Activated CD8-positive, alpha-beta memory T cell treated with anti-CD3 and anti-CD28 coated beads for 48 hours (primary cell): ENCODE measurements around the gene DOCK9.
"Not testable (repeated sequence)": the region's sequence is repeated elsewhere in the genome, so short reads cannot be mapped to it uniquely, and the experiment has no call there.

Source experiments
- DNase-seq, 3 experiments: peaks; one replicate each; pipeline ENCODE4 v3.0.0-alpha.2; 2020; ENCODE audit warnings: low read depth in 2 of 3, low spot score in 2 of 3

The DOCK9 gene

GRCh38 chr13:98778749-98779148 is 199.1 kb downstream of the DOCK9 start:
- DNase-seq: no peak

DNA sequence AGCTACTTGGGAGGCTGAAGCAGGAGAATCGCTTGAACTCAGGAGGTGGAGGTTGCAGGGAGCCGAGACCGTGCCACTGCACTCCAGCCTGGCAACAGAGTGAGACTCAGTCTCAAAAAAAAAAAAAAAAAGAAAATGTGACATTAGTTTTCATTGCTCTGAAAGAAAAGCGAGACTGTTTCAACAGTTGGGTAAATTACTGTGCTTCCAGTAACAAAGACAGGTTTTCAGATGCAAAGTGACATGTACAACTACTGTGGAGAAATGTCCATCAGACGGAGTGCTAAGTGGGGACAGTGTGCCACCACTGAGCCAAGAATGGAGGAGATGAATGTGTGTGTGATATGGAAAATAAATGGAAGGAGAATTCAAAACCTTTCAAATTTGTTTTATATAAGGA is 201.2 kb downstream of the DOCK9 start:
- DNase-seq: no peak

DNA sequence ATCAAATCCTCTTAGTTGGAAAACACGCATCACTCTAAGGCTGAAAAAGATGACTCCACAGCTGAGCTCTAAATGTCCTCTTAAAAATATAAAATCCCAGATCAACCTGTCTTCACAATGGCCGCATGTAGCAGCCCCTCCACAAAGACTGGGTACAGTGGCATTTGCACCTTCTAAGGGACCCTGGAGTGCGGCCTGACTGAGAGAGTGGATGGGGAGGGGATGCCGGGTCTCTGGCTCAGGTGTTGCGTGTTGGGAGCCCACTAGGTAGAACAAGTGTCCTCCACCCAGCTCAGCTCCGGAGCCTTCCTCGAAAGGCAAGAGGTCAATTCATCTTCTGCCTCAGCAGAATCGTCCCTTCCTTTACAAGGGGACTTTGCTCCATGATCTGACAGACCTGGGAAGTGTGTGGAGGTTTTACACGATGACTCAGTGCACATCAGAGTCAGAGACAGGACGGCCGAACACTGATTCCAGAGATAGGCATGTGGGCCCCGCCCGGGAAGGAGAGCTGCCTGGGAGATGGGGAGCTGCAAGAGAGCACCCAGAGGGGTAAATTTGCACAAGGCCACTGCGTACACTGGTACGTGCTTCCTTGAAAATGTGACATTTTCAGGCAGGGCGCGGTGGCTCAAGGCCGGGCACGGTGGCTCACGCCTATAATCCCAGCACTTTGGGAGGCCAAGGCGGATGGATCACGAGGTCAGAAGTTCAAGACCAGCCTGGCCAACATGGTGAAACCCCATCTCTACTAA is 201.8 kb downstream of the DOCK9 start:
- DNase-seq: no peak

GRCh38 chr13:98775386-98775785 is 202.5 kb downstream of the DOCK9 start:
- DNase-seq: no peak

- DNase-seq: no peak
Observed at GRCh38 chr13:98774776-98775175, 203.1 kb downstream of the DOCK9 start.

DNA sequence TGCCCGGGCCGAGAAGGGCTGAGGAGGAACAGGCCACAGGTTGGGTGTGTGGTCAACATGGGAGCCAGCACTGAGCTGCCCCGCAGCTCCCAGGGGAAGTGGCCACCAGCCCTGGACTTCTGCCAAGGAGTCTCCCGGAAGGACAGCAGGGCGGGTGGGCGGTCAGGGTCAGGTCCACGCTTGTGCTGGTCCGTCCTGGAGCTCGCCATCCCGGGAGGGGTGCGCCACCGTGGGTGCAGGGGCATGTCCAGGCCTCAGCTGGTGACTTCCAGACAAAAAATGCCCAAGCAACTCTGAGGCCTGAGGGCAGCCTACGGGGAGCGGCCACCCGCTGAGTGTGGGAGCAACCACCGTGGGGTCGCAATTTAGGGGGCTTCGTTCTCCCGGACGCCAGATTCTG is 203.9 kb downstream of the DOCK9 start:
- no peak for DNase-seq

DNA sequence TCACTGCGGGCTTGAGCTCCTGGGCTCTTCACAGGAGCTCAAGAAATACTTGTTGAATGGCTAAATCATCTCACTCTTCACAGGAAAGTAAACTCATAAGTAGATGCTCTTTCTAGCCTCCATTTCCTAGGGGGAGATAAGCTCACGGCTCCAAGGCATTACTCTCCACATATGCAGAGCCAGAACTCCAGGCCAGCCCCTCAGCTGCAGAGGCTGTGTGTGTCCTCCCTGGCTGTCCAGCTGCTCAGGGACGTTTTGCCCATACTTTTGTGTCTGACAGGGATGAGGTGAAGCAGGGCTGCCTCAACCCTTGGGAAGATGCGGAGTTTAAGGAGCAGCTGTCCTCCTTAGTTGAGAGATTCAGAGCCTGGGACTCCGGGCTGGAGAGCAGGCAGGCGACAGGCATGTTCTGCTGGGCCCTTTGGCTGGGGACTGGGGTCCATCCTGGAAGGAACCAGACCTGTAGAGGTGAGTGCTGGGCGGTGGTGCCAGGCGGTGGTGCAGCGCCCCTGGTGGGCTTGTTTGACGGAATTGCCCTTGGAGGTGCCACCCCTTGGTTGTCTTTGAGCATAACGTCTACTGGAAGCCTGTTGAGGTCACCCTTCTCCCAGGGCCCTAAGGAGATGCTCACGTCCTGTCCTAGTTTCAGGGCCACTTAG is 204.9 kb downstream of the DOCK9 start:
- no peak for DNase-seq

DNA sequence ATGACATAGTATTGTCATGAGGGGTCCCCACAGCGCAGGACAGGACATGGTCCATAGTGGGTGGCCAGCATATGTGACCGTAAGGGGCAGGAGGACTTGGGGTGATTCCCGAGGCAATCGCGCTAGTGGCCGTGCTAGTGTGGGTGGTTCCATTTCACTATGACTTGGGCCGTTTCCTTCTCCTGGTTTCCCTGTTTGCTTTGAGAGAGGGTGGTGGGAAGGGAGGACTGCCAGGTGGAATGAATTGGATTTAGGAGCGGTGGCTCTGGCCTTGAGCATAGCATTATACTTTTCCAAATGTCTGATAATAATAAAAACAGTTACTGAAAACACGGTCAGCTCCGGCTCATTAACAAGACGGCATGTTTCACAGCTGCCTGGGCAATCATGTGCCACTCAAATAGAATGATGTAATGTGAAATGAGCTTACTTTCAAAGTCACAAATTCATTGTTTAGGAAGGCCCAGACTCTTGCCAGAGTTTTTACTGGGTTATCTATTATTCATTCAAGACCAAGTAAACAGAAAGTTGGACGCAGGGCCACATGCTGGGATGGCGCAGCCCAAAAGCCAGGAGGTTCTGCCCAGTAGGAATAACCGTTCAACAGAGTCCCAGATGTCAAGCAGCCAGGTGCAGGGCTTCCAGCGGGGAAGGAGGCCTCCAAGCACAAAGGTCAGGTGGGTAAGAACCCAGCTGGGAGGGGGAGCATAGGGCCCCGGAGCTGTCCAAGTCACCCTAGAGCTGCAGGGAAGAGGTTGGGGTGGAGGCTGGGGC is 205.8 kb downstream of the DOCK9 start:
- no peak for DNase-seq

DNA sequence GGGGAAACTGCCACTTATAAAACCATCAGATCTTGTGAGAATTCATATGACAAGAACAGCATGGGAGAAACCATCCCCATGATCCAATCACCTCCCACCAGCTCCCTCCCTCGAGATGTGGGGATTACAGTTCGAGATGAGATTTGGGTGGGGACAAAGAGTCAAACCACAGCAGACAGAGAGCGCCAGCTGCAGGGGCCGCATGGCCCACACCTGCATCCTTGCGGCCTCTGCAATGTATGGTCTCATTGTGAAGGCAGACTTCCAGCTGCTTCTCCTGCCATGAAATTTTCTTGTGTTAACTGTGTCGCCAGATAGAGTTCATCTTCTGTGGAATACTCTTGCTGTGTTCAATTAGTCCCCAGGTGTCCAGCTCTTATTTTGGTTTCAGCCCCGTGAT is 208.1 kb downstream of the DOCK9 start:
- no peak for DNase-seq

GRCh38 chr13:98768522-98768921 is 209.3 kb downstream of the DOCK9 start:
- DNase-seq: no peak

DNA sequence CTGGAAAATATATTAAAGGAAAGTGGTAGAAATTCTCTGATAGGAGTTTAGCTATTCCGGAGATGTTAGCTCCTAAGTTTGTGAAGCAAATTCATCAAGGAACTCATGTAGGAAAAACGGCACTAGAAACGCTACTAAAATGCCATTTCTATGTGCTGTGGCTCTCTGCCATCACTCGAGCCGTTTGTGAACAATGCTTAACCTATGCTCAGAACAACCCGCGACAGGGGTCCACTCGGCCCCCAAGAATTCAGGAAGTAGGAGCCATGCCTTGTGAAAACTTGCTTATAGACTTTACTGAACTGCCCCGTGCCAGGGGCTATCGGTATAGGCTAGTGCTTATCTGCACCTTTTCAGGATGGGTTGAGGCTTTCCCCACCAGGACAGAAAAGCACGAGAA is 211.2 kb downstream of the DOCK9 start:
- DNase-seq: no peak

- no peak for DNase-seq
Observed at GRCh38 chr13:98765996-98766519, 211.8 kb downstream of the DOCK9 start.

- no peak for DNase-seq
Observed at GRCh38 chr13:98761986-98762616, 215.8 kb downstream of the DOCK9 start.

GRCh38 chr13:98761126-98761985 is 216.5 kb downstream of the DOCK9 start:
- no peak for DNase-seq

DNA sequence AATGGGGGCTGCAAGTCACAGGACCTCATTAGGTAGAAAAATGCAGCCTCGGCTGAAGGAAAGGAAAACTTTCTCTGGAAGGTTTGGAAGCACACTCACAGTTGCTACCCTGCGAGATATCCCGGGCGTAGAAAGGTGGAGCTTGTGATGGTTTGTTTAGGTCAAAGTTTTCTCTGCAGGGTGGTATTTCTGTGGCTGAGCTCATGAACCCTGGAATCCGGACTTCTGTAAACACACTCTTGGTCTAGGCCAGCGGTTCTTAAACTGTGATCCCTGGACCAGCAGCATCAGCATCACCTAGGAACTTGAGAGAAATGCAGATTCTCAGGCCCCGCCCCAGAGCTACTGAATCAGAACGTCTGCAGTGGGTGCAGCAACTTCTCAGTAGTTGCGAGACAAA is 222.1 kb downstream of the DOCK9 start:
- DNase-seq: no peak

GRCh38 chr13:98755116-98755515 is 222.7 kb downstream of the DOCK9 start:
- no peak for DNase-seq

DNA sequence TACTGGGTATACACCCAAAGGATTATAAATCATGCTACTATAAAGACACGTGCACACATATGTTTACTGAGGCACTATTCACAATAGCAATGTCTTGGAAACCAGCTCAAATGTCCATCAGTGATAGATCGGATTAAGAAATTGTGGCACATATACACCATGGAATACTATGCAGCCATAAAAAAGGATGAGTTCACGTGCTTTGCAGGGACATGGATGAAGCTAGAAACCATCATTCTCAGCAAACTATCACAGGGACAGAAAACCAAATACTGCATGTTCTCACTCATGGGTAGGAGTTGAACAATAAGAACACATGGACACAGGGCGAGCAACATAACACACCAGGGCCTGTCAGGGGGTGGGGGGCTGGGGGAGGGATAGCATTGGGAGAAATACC is 223.4 kb downstream of the DOCK9 start:
- DNase-seq: not testable (repeated sequence)

DNA sequence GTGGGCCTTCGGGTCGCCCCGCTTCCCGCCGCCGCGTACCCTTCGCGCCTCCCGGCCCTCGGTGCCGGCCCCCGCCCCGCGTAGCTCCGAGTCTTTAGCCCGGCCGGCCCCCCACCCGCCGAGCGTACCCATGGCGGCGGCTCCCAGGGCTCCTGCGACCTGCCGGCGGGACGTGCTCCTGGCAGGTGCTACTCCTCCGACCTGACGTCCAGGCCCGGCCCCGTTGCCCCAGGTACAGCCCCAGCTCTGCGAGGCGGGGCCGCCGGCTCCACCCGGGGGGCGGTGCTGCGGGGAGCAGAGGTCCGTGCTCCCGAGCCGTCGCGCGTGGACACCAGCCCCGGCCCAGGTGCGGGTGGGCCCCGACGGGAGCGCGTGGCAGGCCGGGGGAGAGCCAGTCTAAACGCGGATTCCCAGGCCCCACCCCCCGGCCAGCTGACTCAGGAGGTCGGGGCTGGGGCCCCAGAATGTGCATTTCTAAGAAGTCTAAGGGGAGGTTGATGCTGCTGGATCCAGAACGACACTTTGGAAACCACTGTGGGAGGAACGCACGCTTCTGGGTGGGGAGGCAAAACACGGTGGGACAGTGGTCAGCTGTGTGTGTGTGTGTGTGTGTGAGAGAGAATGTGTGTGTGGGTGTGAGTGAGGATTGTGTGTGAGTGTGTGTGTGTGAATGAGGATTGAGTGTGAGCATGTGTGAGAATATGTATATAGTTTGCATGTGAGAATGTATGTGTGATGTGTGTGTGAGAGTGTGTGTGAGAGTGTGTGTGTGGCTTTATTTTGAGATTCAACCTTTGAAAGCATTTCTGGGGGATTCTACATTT is 225.2 kb downstream of the DOCK9 start, which contains the start of gene SLC15A1:
Gene SLC15A1 (minus strand): TSS at position 206 of the 824 bp plus-strand sequence. CDS start 74 bp downstream, at position 132.
- DNase-seq: no peak

DNA sequence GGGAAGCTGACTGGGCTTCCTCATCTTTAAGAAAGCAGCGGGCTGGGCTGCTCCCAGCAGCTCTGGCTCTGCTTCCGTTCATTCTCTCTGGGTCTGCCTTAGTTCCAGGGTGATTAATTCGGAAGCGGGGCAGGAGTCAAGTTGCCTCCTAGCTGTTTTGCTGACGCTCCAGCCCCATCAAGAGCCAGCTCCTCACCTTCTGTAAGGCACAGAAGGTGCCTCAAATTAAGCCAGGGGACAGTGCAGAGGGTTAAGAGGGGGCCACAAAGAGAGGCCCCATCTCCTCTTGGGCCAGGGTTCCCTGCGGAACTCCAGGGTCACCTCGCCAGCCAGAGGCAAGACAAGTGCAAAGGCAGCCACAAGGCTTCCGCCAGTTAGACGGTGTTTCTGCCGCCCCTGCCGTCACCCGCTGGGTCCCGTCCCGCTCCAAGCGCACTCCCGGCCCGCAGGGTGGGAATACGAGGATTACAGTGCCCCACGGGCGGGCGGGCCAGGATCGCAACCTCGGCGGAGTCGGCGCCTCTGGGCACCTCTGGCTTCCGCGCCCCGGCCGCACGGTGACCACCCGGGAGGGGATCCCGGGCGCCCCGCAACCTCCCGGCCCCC is 225.9 kb downstream of the DOCK9 start:
- DNase-seq: no peak
